Upper lobe of left lung (tissue), 6 donors: ENCODE measurements around the gene ATPAF1. TPM values are rescaled to one million over a fixed set of nuclear protein-coding genes. Genes with fewer than 3 reads are reported as not detected.
"Not testable (repeated sequence)": the region's sequence is repeated elsewhere in the genome, so short reads cannot be mapped to it uniquely, and the experiment has no call there.

Experiments used
- ATAC-seq, 2 donors: fragments of 200-7000 bp; cut with Tn5 transposase; one replicate each; pipeline ENCODE4 v1.9.1; 2022; ENCODE audit warnings: mild to moderate bottlenecking in 2 of 2, moderate library complexity in 2 of 2; ENCODE audit not compliant: low FRiP score in 2 of 2
- DNase-seq, 2 donors: peaks; one replicate each; pipeline ENCODE4 v3.0.0-alpha.2; 2019 to 2020
- H3K27ac ChIP-seq, 4 donors: fragments of 200-600 bp; sonication (generic); one replicate each; pipeline ENCODE4 v1.5.1; 2016 to 2019
- H3K27me3 ChIP-seq, 4 donors: fragments of 200-600 bp; sonication (generic); one replicate each; pipeline ENCODE4 v1.5.1; 2017 to 2019
- H3K36me3 ChIP-seq, 4 donors: fragments of 200-600 bp; sonication (generic); one replicate each; pipeline ENCODE4 v1.5.1; 2016 to 2019
- H3K4me1 ChIP-seq, 4 donors: fragments of 200-600 bp; sonication (generic); one replicate each; pipeline ENCODE4 v1.5.1; 2018 to 2019
- H3K4me3 ChIP-seq, 4 donors: fragments of 200-600 bp; sonication (generic); one replicate each; pipeline ENCODE4 v1.5.1; 2017 to 2019; ENCODE audit warnings: mild to moderate bottlenecking in 2 of 4, moderate library complexity in 1 of 4
- H3K9me3 ChIP-seq, 4 donors: fragments of 200-600 bp; sonication (generic); one replicate each; pipeline ENCODE4 v1.5.1; 2018 to 2019
- CTCF ChIP-seq, 6 experiments: fragments of 450-650 bp in 4 of 6; fragments of 200-600 bp in 2 of 6; sonication (generic) in 2 of 6; IDR thresholded peaks; one replicate each; pipeline ENCODE4 v1.5.1; 2016 to 2019; ENCODE audit warnings: antibody characterized with exemption in 6 of 6
- EP300 ChIP-seq, 4 donors: sonication (generic); formaldehyde crosslinking; IDR thresholded peaks; one replicate each; pipeline ENCODE4 v1.5.1; 2017; ENCODE audit warnings: antibody characterized with exemption in 4 of 4, control low read depth in 2 of 4
- POLR2A ChIP-seq, 4 donors: fragments of 450-650 bp; IDR thresholded peaks; one replicate each; pipeline ENCODE4 v1.5.1; 2016 to 2017; ENCODE audit warnings: antibody characterized with exemption in 4 of 4, mild to moderate bottlenecking in 2 of 4
- POLR2AphosphoS5 ChIP-seq, 2 donors: sonication (generic); formaldehyde crosslinking; IDR thresholded peaks; one replicate each; pipeline ENCODE4 v1.5.1; 2017; ENCODE audit warnings: antibody characterized with exemption in 2 of 2
- WGBS, 2 donors: methylation state at CpG; one replicate each; pipeline ENCODE4 v1.1.5; 2017 to 2018; 5-methylcytosine and 5-hydroxymethylcytosine counted together
- total RNA-seq, 6 donors: library from RNA; depleted of rRNA in 4 of 6; stranded (reverse); fragments of >200 nt in 4 of 6; gene quantifications; one replicate each; pipeline versions ENCODE4 v1.1.0 to v1.2.1, GENCODE V29; 2016 to 2021
- donor health status: DM: no; HTN: no; CAD: no; lungs with moderate emphysema.
- donor health status: DM: no; HTN: yes; CAD: no; lungs with severe emphysema.

The ATPAF1 gene
- total RNA-seq, 6 donors from 2014 or later: 26.2 to 39.6 (median 34.3) TPM

GRCh38 chr1:46657775-46658174 is 10.4 kb downstream of the ATPAF1 start:
- H3K36me3 ChIP-seq: peaks cover 4 to 57% (median 13%) of the 10 kb centered on the region in 4 donors
- no peaks in the 10 kb centered on the region for H3K4me1 ChIP-seq
- no peak overlapping the region for H3K4me3 ChIP-seq
- 84 to 91% methylated on average over 1 of the region's 1 CpG for WGBS, 2 donors
- DNase-seq: no peak
- ATAC-seq: no peak
- TF ChIP-seq CTCF (IDR thresholded peaks at IDR 0.05) (no peak), EP300 (IDR thresholded peaks at IDR 0.05) (no peak), POLR2AphosphoS5 (IDR thresholded peaks at IDR 0.05) (no peak), POLR2A (IDR thresholded peaks at IDR 0.05) (no peak)
- no peaks in the 10 kb centered on the region for H3K27me3 ChIP-seq
- H3K9me3 ChIP-seq: no peaks in the 10 kb centered on the region
- no peak overlapping the region for H3K27ac ChIP-seq

GRCh38 chr1:46656643-46657042 is 11.5 kb downstream of the ATPAF1 start:
- ATAC-seq: no peak
- H3K27ac ChIP-seq: no peak overlapping the region
- no peak for TF ChIP-seq EP300 (IDR thresholded peaks at IDR 0.05)
- no peak for TF ChIP-seq CTCF (IDR thresholded peaks at IDR 0.05)
- TF ChIP-seq POLR2A (IDR thresholded peaks at IDR 0.05): no peak
- TF ChIP-seq POLR2AphosphoS5 (IDR thresholded peaks at IDR 0.05): no peak
- WGBS, 2 donors: 85 to 89% methylated on average over 2 of the region's 2 CpGs
- H3K9me3 ChIP-seq: no peaks in the 10 kb centered on the region
- H3K4me1 ChIP-seq: no peaks in the 10 kb centered on the region
- H3K27me3 ChIP-seq: no peaks in the 10 kb centered on the region
- no peak overlapping the region for H3K4me3 ChIP-seq
- H3K36me3 ChIP-seq: peaks cover 4 to 67% (median 16%) of the 10 kb centered on the region in 4 donors
- DNase-seq: no peak

GRCh38 chr1:46655848-46656247 is 12.3 kb downstream of the ATPAF1 start:
- no peak for TF ChIP-seq POLR2AphosphoS5 (IDR thresholded peaks at IDR 0.05)
- TF ChIP-seq EP300 (IDR thresholded peaks at IDR 0.05): no peak
- TF ChIP-seq CTCF (IDR thresholded peaks at IDR 0.05): no peak
- no peak for TF ChIP-seq POLR2A (IDR thresholded peaks at IDR 0.05)
- DNase-seq (no peak), ATAC-seq (no peak)
- H3K27ac ChIP-seq: no peak overlapping the region
- H3K4me3 ChIP-seq: no peak overlapping the region
- H3K9me3 ChIP-seq: no peaks in the 10 kb centered on the region
- H3K4me1 ChIP-seq: no peaks in the 10 kb centered on the region
- H3K36me3 ChIP-seq: peaks cover 4 to 67% (median 16%) of the 10 kb centered on the region in 4 donors
- no peaks in the 10 kb centered on the region for H3K27me3 ChIP-seq

GRCh38 chr1:46654698-46655097 is 13.5 kb downstream of the ATPAF1 start:
- not testable (repeated sequence) for H3K27me3 ChIP-seq, H3K9me3 ChIP-seq, H3K27ac ChIP-seq, H3K4me3 ChIP-seq, ATAC-seq, DNase-seq, H3K4me1 ChIP-seq
- H3K36me3 ChIP-seq: peaks cover 4 to 76% (median 21%) of the 10 kb centered on the region in 4 donors
- WGBS, 2 donors: 93 to 100% methylated on average over 2 of the region's 2 CpGs

- Histone ChIP-seq H3K4me3 (no peak overlapping the region), H3K9me3 (peaks cover 0 to 6% (median 0%) of the 10 kb centered on the region in 4 donors), H3K27me3 (no peaks in the 10 kb centered on the region), H3K4me1 (no peaks in the 10 kb centered on the region), H3K27ac (no peak overlapping the region), H3K36me3 (peaks cover 4 to 80% (median 26%) of the 10 kb centered on the region in 4 donors)
- WGBS, 2 donors: 95 to 100% methylated on average over 1 of the region's 1 CpG
- DNase-seq (no peak), ATAC-seq (no peak)
- TF ChIP-seq CTCF (IDR thresholded peaks at IDR 0.05) (no peak), POLR2A (IDR thresholded peaks at IDR 0.05) (no peak), EP300 (IDR thresholded peaks at IDR 0.05) (no peak), POLR2AphosphoS5 (IDR thresholded peaks at IDR 0.05) (no peak)
Observed at GRCh38 chr1:46654012-46654411, 14.2 kb downstream of the ATPAF1 start.
